AG09309 (cell line): ENCODE results near the gene CEP95.

Source experiments
- DNase-seq: peaks from one replicate; pipeline ENCODE4 v3.0.0-alpha.2; 2010; ENCODE audit warnings: low read depth
- H3K4me3 ChIP-seq: 2 replicates; pipeline ENCODE4 v1.5.1; 2011; ENCODE audit warnings: mild to moderate bottlenecking, low read depth, low read length, moderate library complexity; ENCODE audit not compliant: control insufficient read depth
- TF ChIP-seq, protein P1 (sequence below): IDR thresholded peaks from 2 replicates; pipeline ENCODE4 v1.5.1; 2011; ENCODE audit warnings: mild to moderate bottlenecking, low read depth, low read length, inconsistent platforms; ENCODE audit not compliant: insufficient read depth, control insufficient read depth; ENCODE audit errors: missing control alignments

Gene CEP95

DNA sequence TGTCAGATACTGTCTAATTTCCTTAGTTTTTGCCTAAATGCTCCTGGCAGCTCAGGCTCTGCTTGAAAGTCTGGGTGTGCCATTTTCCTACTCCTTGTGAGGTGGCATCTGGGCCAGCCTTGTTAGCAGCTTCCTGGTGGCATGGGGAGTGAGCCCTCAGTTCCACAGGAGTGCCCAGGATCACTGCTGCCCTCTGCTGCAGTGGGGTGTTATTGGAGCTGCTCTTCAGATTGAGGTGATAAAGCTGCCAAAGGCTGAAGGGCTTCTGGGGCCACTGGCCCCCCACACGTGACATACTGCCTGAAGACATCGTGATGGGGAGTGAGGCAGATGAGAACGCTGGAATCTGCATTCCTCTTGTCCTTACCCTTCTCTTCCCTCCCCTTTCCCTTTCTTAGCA lies 27.4 kb downstream of the CEP95 start:
- TF ChIP-seq, protein P1, sequence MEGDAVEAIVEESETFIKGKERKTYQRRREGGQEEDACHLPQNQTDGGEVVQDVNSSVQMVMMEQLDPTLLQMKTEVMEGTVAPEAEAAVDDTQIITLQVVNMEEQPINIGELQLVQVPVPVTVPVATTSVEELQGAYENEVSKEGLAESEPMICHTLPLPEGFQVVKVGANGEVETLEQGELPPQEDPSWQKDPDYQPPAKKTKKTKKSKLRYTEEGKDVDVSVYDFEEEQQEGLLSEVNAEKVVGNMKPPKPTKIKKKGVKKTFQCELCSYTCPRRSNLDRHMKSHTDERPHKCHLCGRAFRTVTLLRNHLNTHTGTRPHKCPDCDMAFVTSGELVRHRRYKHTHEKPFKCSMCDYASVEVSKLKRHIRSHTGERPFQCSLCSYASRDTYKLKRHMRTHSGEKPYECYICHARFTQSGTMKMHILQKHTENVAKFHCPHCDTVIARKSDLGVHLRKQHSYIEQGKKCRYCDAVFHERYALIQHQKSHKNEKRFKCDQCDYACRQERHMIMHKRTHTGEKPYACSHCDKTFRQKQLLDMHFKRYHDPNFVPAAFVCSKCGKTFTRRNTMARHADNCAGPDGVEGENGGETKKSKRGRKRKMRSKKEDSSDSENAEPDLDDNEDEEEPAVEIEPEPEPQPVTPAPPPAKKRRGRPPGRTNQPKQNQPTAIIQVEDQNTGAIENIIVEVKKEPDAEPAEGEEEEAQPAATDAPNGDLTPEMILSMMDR: peak; percentile 21
- no peak overlapping the region for H3K4me3 ChIP-seq
- no peak for DNase-seq

DNA sequence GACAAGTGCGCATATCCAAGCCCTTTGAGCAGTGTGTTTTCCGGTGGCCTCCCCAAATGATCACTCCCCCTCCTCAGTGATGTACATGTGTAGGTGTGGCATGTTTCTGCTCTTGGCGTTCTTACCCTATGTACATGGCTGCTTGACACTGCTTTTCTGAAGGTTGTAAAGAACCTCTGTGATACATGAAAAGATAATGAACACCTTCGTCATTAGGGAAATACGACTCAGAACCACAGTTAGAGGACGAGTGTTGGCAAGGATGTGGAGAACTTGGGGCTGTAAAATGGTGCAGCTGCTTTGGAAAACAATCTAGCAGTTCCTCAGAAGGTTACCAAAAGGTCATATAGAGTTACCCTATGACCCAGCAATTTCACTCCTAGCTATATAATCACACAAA lies 28.6 kb downstream of the CEP95 start:
- no peak overlapping the region for H3K4me3 ChIP-seq
- no peak for DNase-seq
- TF ChIP-seq, protein P1: no peak

DNA sequence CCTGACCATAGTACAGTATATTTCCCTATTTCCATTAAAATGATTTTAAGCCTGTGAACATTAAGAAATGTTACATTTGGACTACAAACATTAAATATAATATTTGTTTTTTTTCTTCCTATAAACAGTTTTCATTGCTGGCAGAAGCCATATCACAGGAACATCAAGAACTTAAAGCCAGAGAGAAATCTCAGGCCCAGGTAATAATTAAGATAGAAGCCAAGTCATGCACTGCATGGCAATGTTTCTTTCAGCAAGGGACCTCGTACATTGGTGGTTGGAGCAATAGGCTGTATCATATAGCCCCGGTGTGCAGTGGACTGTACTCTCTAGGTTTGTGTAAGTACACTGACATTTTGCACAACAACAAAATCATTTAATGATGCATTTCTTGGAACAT lies 30.1 kb downstream of the CEP95 start:
- no peak for DNase-seq
- TF ChIP-seq, protein P1: no peak
- no peak overlapping the region for H3K4me3 ChIP-seq

DNA sequence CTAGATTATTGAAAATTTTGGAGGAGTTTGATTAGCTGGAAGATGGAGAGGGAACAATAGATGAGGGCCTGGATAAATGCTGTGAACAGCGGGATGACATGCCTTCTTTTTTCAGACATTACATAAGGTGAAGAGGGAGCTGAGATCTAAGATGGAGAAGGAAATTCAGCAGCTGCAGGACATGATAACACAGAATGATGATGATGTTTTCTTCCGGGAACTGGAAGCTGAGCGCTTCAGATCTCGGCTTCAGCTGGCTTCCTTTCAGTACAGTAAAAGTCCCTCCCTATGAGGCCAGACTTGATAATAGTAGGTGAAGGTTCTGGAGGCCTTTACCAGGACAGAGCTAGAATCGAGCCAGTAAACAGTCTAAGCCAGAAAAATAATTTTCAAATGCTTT lies 30.7 kb downstream of the CEP95 start:
- no peak for DNase-seq
- TF ChIP-seq, protein P1: no peak
- H3K4me3 ChIP-seq: no peak overlapping the region

DNA sequence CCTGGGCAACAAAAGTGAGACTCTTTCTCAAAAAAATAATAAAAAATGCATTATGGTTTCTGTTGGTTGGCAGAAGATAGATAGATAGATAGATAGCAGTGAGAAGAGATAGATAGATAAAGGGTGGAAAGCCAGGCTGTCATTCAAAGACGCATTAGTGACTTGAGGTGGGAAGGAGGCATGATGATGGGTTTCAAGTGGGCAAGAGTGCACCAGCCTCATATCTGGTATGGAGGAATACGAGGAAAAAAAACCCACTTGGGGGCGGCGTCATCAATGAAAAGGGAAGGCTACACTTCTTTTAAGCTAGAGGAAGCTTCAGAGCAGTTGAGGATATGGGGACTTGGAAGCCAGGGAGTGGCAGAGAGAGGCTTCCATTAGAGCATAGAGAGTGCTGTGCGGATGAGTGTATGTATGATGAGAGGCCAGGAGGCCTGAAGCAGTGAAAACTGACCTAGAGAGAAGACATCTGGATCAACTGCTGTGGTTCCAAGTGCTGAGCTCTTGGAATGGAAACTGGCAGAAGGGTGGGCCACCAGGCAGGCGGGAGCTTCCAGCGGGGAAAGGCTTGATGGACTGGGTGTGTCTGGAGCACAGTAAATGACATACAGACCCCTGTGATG lies 31.8 kb downstream of the CEP95 start:
- no peak overlapping the region for H3K4me3 ChIP-seq
- TF ChIP-seq, protein P1: no peak
- no peak for DNase-seq

DNA sequence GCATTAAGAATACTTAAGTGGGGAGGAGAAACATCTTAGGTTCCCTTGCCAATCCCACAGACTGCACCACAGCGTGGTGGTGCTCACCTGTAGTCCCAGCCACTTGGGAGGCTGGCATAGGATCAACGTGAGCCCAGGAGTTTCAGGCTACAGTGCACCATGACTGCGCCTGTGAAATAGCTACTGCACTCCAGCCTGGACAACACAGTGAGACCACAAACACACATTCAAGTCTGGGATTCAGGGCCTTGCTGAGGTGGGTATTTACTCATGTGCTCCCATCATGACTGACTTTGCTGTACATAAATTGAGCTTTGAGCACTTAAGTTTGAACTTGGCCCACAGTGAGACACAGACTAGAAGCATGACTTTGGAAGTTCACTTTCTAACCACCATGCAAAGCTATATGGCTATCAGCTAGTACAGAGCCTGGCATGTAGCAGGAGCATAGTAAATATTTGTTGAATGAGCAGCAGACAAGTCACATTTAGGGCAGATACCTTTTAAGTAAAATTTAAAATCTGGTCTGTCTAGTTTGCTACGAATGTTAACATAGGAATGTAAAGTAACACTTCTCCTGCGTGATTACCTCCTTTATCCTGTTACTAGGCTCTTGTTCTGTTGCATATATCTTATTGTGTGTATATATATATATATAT lies 33.5 kb downstream of the CEP95 start:
- H3K4me3 ChIP-seq: no peak overlapping the region
- TF ChIP-seq, protein P1: no peak
- no peak for DNase-seq
